Hepatocyte (in vitro differentiated cells): ENCODE data around the gene PDZD4. TPM values are rescaled to one million over a fixed set of nuclear protein-coding genes. Genes with fewer than 3 reads are reported as not detected.

Experiments
- DNase-seq: peaks from one replicate; pipeline ENCODE4 v3.0.0-alpha.2; 2016; ENCODE audit warnings: low spot score
- H2AFZ ChIP-seq: fragments of 200-600 bp; sonication (generic); 2 replicates; pipeline ENCODE4 v1.6.0; 2016; ENCODE audit warnings: antibody characterized with exemption, mild to moderate bottlenecking
- H3K27ac ChIP-seq: fragments of 200-600 bp; sonication (generic); 2 replicates; pipeline ENCODE4 v1.5.1; 2016; ENCODE audit warnings: mild to moderate bottlenecking
- H3K27me3 ChIP-seq: fragments of 200-600 bp; sonication (generic); 2 replicates; pipeline ENCODE4 v1.6.1; 2016
- H3K36me3 ChIP-seq: fragments of 200-600 bp; sonication (generic); replicated peaks from 2 replicates; pipeline ENCODE4 v1.5.1; 2016; ENCODE audit warnings: low read depth; ENCODE audit not compliant: insufficient read depth
- H3K4me1 ChIP-seq: fragments of 200-600 bp; sonication (generic); 2 replicates; pipeline ENCODE4 v1.5.1; 2016; ENCODE audit warnings: mild to moderate bottlenecking, moderate library complexity; ENCODE audit not compliant: insufficient read depth
- H3K4me2 ChIP-seq: fragments of 200-600 bp; sonication (generic); 2 replicates; pipeline ENCODE4 v1.6.0; 2016
- H3K4me3 ChIP-seq: fragments of 200-600 bp; sonication (generic); 2 replicates; pipeline ENCODE4 v1.5.1; 2016; ENCODE audit warnings: mild to moderate bottlenecking
- H3K79me2 ChIP-seq: fragments of 200-600 bp; sonication (generic); 2 replicates; pipeline ENCODE4 v1.6.0; 2017; ENCODE audit warnings: mild to moderate bottlenecking
- H3K9me2 ChIP-seq: fragments of 200-600 bp; sonication (generic); replicated peaks from 2 replicates; pipeline ENCODE4 v1.6.0; 2017; ENCODE audit warnings: mild to moderate bottlenecking; ENCODE audit not compliant: insufficient read depth
- H3K9me3 ChIP-seq: fragments of 200-600 bp; sonication (generic); 2 replicates; pipeline ENCODE4 v1.5.1; 2016; ENCODE audit warnings: low read depth, mild to moderate bottlenecking
- H4K20me1 ChIP-seq: fragments of 200-600 bp; sonication (generic); 2 replicates; pipeline ENCODE4 v1.6.0; 2016; ENCODE audit warnings: mild to moderate bottlenecking; ENCODE audit not compliant: insufficient read depth, poor library complexity, severe bottlenecking
- EZH2 ChIP-seq: fragments of 200-600 bp; sonication (generic); IDR thresholded peaks from 2 replicates; pipeline ENCODE4 v1.6.1; 2016; ENCODE audit warnings: antibody characterized with exemption, mild to moderate bottlenecking, borderline replicate concordance
- EZH2phosphoT487 ChIP-seq: fragments of 200-600 bp; sonication (generic); IDR thresholded peaks from one replicate; pipeline ENCODE4 v1.6.1; 2018; ENCODE audit warnings: antibody characterized with exemption, mild to moderate bottlenecking, low read depth, moderate library complexity; ENCODE audit not compliant: unreplicated experiment, severe bottlenecking
- WGBS: methylation state at CpG from one replicate; pipeline ENCODE4 v1.1.6; 2016; ENCODE audit warnings: low lambda C conversion rate; ENCODE audit errors: missing lambda C conversion rate; 5-methylcytosine and 5-hydroxymethylcytosine counted together
- polyA plus RNA-seq: library from polyadenylated mRNA; unstranded; fragments of >200 nt; fragmentation: Nextera tagmentation; extraction: Ambion mirVana; gene quantifications from 2 replicates; pipeline ENCODE4 v1.2.1, GENCODE V29; 2016
- total RNA-seq: library from RNA; depleted of rRNA; stranded (reverse); fragments of >200 nt; gene quantifications from 2 replicates; pipeline ENCODE4 v1.2.3, GENCODE V29; 2014
- TF ChIP-seq, protein P1 (sequence below): fragments of 200-600 bp; sonication (generic); IDR thresholded peaks from 2 replicates; pipeline ENCODE4 v1.5.1; 2016; ENCODE audit warnings: antibody characterized with exemption, mild to moderate bottlenecking; ENCODE audit not compliant: poor library complexity

PDZD4 gene
- total and polyA plus RNA-seq, 2 experiments from 2014 or later = 0.59 to 2.8 TPM

GRCh38 chrX:153862369-153863250, 32.3 kb upstream of the PDZD4 start:
- Histone ChIP-seq H3K79me2 (no peaks in the 10 kb centered on the region), H3K9me2 (no peaks in the 10 kb centered on the region), H2AFZ (no peak overlapping the region), H3K4me1 (no peaks in the 10 kb centered on the region), H3K27ac (no peak overlapping the region), H3K4me3 (no peak overlapping the region), H4K20me1 (no peaks in the 10 kb centered on the region), H3K4me2 (no peak overlapping the region), H3K27me3 (no peaks in the 10 kb centered on the region), H3K9me3 (no peaks in the 10 kb centered on the region), H3K36me3 (no peaks in the 10 kb centered on the region)
- WGBS = 76% methylated on average over 21 of the region's 22 CpGs
- TF ChIP-seq, protein P1, sequence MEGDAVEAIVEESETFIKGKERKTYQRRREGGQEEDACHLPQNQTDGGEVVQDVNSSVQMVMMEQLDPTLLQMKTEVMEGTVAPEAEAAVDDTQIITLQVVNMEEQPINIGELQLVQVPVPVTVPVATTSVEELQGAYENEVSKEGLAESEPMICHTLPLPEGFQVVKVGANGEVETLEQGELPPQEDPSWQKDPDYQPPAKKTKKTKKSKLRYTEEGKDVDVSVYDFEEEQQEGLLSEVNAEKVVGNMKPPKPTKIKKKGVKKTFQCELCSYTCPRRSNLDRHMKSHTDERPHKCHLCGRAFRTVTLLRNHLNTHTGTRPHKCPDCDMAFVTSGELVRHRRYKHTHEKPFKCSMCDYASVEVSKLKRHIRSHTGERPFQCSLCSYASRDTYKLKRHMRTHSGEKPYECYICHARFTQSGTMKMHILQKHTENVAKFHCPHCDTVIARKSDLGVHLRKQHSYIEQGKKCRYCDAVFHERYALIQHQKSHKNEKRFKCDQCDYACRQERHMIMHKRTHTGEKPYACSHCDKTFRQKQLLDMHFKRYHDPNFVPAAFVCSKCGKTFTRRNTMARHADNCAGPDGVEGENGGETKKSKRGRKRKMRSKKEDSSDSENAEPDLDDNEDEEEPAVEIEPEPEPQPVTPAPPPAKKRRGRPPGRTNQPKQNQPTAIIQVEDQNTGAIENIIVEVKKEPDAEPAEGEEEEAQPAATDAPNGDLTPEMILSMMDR = no peak
- TF ChIP-seq EZH2phosphoT487 = no peak
- TF ChIP-seq EZH2 = no peak
- no peak for DNase-seq

DNA sequence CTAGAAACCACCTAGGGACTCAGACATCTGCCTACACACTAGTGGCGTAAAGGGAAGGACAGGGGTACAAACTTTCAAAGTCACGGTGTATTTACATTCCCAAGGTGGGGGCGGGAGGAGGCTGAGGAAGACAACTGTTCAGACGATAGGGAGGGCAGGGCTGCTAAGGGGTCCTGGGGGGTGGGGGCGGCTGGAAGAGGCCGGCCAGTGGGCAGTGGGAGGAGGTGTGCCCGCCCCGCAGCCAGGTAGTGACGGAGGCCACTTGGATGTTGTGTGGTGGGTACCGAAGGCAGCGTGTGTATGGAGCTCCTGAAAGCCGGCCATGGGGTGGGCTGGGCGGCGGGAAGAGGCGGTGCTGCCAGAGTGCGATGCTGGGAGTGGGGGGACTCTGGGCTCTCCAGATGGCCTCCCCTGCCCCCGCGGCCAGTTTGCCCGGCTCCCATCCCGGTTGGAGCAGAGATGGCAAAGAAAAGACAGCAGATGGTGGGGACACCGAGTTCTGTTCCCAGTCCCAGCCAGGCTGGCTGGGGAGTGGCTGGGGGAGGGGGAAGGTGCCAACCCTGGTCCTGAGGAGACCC, 31.5 kb upstream of the PDZD4 start:
- H2AFZ ChIP-seq = no peak overlapping the region
- H3K79me2 ChIP-seq = no peaks in the 10 kb centered on the region
- no peaks in the 10 kb centered on the region for H3K9me3 ChIP-seq
- H3K4me1 ChIP-seq = no peaks in the 10 kb centered on the region
- no peaks in the 10 kb centered on the region for H4K20me1 ChIP-seq
- no peaks in the 10 kb centered on the region for H3K27me3 ChIP-seq
- TF ChIP-seq, protein P1 = no peak
- TF ChIP-seq EZH2phosphoT487 (no peak), EZH2 (no peak)
- no peak overlapping the region for H3K4me3 ChIP-seq
- H3K4me2 ChIP-seq = no peak overlapping the region
- DNase-seq = no peak
- no peaks in the 10 kb centered on the region for H3K9me2 ChIP-seq
- no peaks in the 10 kb centered on the region for H3K36me3 ChIP-seq
- H3K27ac ChIP-seq = no peak overlapping the region
- WGBS = 90% methylated on average over 11 of the region's 21 CpGs

GRCh38 chrX:153861151-153861550, 30.8 kb upstream of the PDZD4 start:
- no peak overlapping the region for H3K4me2 ChIP-seq
- no peaks in the 10 kb centered on the region for H3K27me3 ChIP-seq
- H2AFZ ChIP-seq = no peak overlapping the region
- H3K4me3 ChIP-seq = no peak overlapping the region
- no peaks in the 10 kb centered on the region for H3K4me1 ChIP-seq
- TF ChIP-seq EZH2phosphoT487 = no peak
- TF ChIP-seq, protein P1 = no peak
- TF ChIP-seq EZH2 = no peak
- H3K9me3 ChIP-seq = no peaks in the 10 kb centered on the region
- H3K36me3 ChIP-seq = no peaks in the 10 kb centered on the region
- 83% methylated on average over 10 of the region's 10 CpGs for WGBS
- H3K9me2 ChIP-seq = no peaks in the 10 kb centered on the region
- H3K79me2 ChIP-seq = no peaks in the 10 kb centered on the region
- H3K27ac ChIP-seq = no peak overlapping the region
- no peak for DNase-seq
- H4K20me1 ChIP-seq = no peaks in the 10 kb centered on the region
